Neural cell (in vitro differentiated cells): ENCODE measurements around the gene NUDT21. TPM values are rescaled to one million over a fixed set of nuclear protein-coding genes. Genes with fewer than 3 reads are reported as not detected.

Source experiments
- H2AFZ ChIP-seq: fragments of 200-600, 300-800 bp; sonication (generic), shearing (Covaris generic); 2 replicates; pipeline ENCODE4 v1.6.0; 2014; ENCODE audit warnings: low read depth, mild to moderate bottlenecking, antibody characterized with exemption, low read length, moderate library complexity
- H3F3A ChIP-seq: fragments of 200-600 bp; shearing (Covaris generic); 2 replicates; pipeline ENCODE4 v1.6.1; 2016; ENCODE audit warnings: mild to moderate bottlenecking, moderate library complexity, mixed read lengths, antibody characterized with exemption, low read length; ENCODE audit not compliant: insufficient read depth, poor library complexity, severe bottlenecking
- H3K27ac ChIP-seq: fragments of 200-600, 300-800 bp; sonication (generic), shearing (Covaris generic); 2 replicates; pipeline ENCODE4 v1.5.1; 2014; ENCODE audit warnings: mild to moderate bottlenecking, low read length, moderate library complexity
- H3K27me3 ChIP-seq: fragments of 300-800, 200-600 bp; sonication (generic), shearing (Covaris generic); 2 replicates; pipeline ENCODE4 v1.6.0; 2014; ENCODE audit warnings: mild to moderate bottlenecking, low read depth, low read length, moderate library complexity; ENCODE audit not compliant: insufficient read depth
- H3K36me3 ChIP-seq: fragments of 300-800, 200-600 bp; sonication (generic), shearing (Covaris generic); 2 replicates; pipeline ENCODE4 v1.5.1; 2014; ENCODE audit warnings: mild to moderate bottlenecking, antibody characterized with exemption, low read length, moderate library complexity; ENCODE audit not compliant: insufficient read depth
- H3K4me2 ChIP-seq: fragments of 300-800, 200-600 bp; sonication (generic), shearing (Covaris generic); 2 replicates; pipeline ENCODE4 v1.6.0; 2014; ENCODE audit warnings: mild to moderate bottlenecking, low read length
- H3K4me3 ChIP-seq: fragments of 300-800, 200-600 bp; sonication (generic), shearing (Covaris generic); 2 replicates; pipeline ENCODE4 v1.5.1; 2014; ENCODE audit warnings: mild to moderate bottlenecking, low read length, moderate library complexity
- H3K79me2 ChIP-seq: fragments of 200-600 bp; shearing (Covaris generic); replicated peaks from 2 replicates; pipeline ENCODE4 v1.6.0; 2014; ENCODE audit warnings: mild to moderate bottlenecking, low read length, moderate library complexity; ENCODE audit not compliant: insufficient read depth
- H3K9ac ChIP-seq: fragments of 300-800, 200-600 bp; sonication (generic), shearing (Covaris generic); 2 replicates; pipeline ENCODE4 v1.6.1; 2016; ENCODE audit warnings: mild to moderate bottlenecking, low read length, mixed read lengths
- H3K9me2 ChIP-seq: fragments of 200-600 bp; shearing (Covaris generic); 2 replicates; pipeline ENCODE4 v1.6.1; 2016; ENCODE audit warnings: mild to moderate bottlenecking, low read length, mixed read lengths; ENCODE audit not compliant: insufficient read depth
- H3K9me3 ChIP-seq: fragments of 200-600, 300-800 bp; sonication (generic), shearing (Covaris generic); 2 replicates; pipeline ENCODE4 v1.6.1; 2016; ENCODE audit warnings: mild to moderate bottlenecking, mixed run types, low read length, moderate library complexity, mixed read lengths
- H4K20me1 ChIP-seq: fragments of 200-600 bp; shearing (Covaris generic); 2 replicates; pipeline ENCODE4 v1.6.1; 2016; ENCODE audit warnings: mild to moderate bottlenecking, mixed run types; ENCODE audit not compliant: insufficient read depth
- EP300 ChIP-seq: fragments of 450-650 bp; conservative IDR thresholded peaks from 2 replicates; pipeline ENCODE4 v1.6.1; 2014; ENCODE audit warnings: antibody characterized with exemption, mild to moderate bottlenecking, moderate library complexity; ENCODE audit not compliant: poor library complexity, severe bottlenecking
- EZH2 ChIP-seq: fragments of 200-600, 300-800 bp; shearing (Covaris generic), sonication (generic); IDR thresholded peaks from 2 replicates; pipeline ENCODE4 v1.6.1; 2014; ENCODE audit warnings: antibody characterized with exemption, low read length, borderline replicate concordance, mild to moderate bottlenecking; ENCODE audit not compliant: insufficient read depth, poor library complexity, severe bottlenecking
- MXI1 ChIP-seq: fragments of 450-650 bp; conservative IDR thresholded peaks from 2 replicates; pipeline ENCODE4 v1.6.1; 2014; ENCODE audit warnings: antibody characterized with exemption, mild to moderate bottlenecking; ENCODE audit not compliant: poor library complexity, severe bottlenecking
- POLR2AphosphoS5 ChIP-seq: IDR thresholded peaks from 2 replicates; pipeline ENCODE4 v1.6.1; 2012
- RAD21 ChIP-seq: fragments of 450-650 bp; conservative IDR thresholded peaks from 2 replicates; pipeline ENCODE4 v1.6.1; 2014; ENCODE audit warnings: antibody characterized with exemption, mild to moderate bottlenecking, moderate library complexity
- SMC3 ChIP-seq: fragments of 450-650 bp; conservative IDR thresholded peaks from 2 replicates; pipeline ENCODE4 v1.6.1; 2014; ENCODE audit warnings: antibody characterized with exemption, mild to moderate bottlenecking, moderate library complexity; ENCODE audit not compliant: poor library complexity
- TAF1 ChIP-seq: IDR thresholded peaks from 2 replicates; pipeline ENCODE4 v1.6.1; 2012; ENCODE audit warnings: low read depth
- polyA plus RNA-seq: library from polyadenylated mRNA; depleted of rRNA; stranded (reverse); fragments of >200 nt; gene quantifications from 2 replicates; pipeline ENCODE4 v1.2.3, GENCODE V29; 2014
- TF ChIP-seq, protein P1 (sequence below): fragments of 450-650 bp; IDR thresholded peaks from 2 replicates; pipeline ENCODE4 v1.5.1; 2014; ENCODE audit warnings: antibody characterized with exemption, mild to moderate bottlenecking, moderate library complexity; ENCODE audit not compliant: poor library complexity, severe bottlenecking
- TF ChIP-seq, protein P2 (sequence below): IDR thresholded peaks from 2 replicates; pipeline ENCODE4 v1.6.1; 2012; ENCODE audit warnings: borderline replicate concordance

NUDT21 gene
- polyA plus RNA-seq, 1 donor from 2014 or later, result 192 TPM

DNA sequence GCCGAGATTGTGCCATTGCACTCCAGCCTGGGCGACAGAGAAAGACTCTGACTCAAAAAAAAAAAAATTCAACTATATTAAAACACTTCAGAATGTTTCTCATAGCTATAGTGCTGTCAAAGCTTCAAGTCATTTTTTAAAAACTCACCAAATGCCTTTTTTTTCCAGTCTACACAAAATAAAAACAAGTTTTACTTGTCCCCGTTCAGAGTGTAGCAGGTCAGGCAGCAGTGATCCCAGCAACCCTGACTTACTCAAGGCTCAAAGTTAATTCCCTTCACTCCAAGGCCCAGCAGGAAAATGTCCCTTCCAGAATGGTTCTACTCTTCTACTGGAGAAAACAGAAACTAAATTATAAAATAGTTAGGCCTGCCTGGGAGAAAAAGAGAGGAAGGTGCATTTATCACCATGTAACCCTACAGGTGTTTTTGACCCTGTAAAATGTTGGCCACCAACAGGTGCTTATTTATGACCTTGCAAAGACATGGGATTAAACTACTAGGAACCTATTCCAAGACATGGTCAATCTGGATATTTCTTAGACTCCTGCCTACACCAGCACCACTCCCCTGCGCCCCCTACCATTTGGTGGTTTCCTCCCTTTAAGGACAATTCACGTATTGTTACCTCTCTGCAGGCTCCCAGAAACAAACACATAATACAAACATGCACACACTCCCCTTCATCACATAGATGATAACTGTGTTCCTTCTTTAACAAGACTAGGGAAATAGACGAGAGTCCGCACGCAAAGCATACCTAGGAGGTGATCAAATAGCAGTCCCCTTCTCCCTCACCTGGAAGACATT lies 31.2 kb downstream of the NUDT21 start:
- no peaks in the 10 kb centered on the region for H3K27me3 ChIP-seq
- H3K4me3 ChIP-seq, result no peak overlapping the region
- H3K9ac ChIP-seq, result no peak overlapping the region
- H3K36me3 ChIP-seq, result no peaks in the 10 kb centered on the region
- H2AFZ ChIP-seq, result no peak overlapping the region
- TF ChIP-seq SMC3, result no peak
- TF ChIP-seq EZH2, result no peak
- no peak for TF ChIP-seq POLR2AphosphoS5
- no peak for TF ChIP-seq MXI1
- TF ChIP-seq, protein P1, sequence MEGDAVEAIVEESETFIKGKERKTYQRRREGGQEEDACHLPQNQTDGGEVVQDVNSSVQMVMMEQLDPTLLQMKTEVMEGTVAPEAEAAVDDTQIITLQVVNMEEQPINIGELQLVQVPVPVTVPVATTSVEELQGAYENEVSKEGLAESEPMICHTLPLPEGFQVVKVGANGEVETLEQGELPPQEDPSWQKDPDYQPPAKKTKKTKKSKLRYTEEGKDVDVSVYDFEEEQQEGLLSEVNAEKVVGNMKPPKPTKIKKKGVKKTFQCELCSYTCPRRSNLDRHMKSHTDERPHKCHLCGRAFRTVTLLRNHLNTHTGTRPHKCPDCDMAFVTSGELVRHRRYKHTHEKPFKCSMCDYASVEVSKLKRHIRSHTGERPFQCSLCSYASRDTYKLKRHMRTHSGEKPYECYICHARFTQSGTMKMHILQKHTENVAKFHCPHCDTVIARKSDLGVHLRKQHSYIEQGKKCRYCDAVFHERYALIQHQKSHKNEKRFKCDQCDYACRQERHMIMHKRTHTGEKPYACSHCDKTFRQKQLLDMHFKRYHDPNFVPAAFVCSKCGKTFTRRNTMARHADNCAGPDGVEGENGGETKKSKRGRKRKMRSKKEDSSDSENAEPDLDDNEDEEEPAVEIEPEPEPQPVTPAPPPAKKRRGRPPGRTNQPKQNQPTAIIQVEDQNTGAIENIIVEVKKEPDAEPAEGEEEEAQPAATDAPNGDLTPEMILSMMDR, result no peak
- TF ChIP-seq TAF1, result no peak
- no peak for TF ChIP-seq EP300
- no peak for TF ChIP-seq RAD21
- TF ChIP-seq, protein P2, sequence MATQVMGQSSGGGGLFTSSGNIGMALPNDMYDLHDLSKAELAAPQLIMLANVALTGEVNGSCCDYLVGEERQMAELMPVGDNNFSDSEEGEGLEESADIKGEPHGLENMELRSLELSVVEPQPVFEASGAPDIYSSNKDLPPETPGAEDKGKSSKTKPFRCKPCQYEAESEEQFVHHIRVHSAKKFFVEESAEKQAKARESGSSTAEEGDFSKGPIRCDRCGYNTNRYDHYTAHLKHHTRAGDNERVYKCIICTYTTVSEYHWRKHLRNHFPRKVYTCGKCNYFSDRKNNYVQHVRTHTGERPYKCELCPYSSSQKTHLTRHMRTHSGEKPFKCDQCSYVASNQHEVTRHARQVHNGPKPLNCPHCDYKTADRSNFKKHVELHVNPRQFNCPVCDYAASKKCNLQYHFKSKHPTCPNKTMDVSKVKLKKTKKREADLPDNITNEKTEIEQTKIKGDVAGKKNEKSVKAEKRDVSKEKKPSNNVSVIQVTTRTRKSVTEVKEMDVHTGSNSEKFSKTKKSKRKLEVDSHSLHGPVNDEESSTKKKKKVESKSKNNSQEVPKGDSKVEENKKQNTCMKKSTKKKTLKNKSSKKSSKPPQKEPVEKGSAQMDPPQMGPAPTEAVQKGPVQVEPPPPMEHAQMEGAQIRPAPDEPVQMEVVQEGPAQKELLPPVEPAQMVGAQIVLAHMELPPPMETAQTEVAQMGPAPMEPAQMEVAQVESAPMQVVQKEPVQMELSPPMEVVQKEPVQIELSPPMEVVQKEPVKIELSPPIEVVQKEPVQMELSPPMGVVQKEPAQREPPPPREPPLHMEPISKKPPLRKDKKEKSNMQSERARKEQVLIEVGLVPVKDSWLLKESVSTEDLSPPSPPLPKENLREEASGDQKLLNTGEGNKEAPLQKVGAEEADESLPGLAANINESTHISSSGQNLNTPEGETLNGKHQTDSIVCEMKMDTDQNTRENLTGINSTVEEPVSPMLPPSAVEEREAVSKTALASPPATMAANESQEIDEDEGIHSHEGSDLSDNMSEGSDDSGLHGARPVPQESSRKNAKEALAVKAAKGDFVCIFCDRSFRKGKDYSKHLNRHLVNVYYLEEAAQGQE, result no peak
- peaks cover 5% of the 10 kb centered on the region for H4K20me1 ChIP-seq
- no peaks in the 10 kb centered on the region for H3F3A ChIP-seq
- no peaks in the 10 kb centered on the region for H3K9me3 ChIP-seq
- H3K4me2 ChIP-seq, result no peak overlapping the region
- peaks cover 56% of the 10 kb centered on the region for H3K79me2 ChIP-seq
- no peak overlapping the region for H3K27ac ChIP-seq
- H3K9me2 ChIP-seq, result no peaks in the 10 kb centered on the region

DNA sequence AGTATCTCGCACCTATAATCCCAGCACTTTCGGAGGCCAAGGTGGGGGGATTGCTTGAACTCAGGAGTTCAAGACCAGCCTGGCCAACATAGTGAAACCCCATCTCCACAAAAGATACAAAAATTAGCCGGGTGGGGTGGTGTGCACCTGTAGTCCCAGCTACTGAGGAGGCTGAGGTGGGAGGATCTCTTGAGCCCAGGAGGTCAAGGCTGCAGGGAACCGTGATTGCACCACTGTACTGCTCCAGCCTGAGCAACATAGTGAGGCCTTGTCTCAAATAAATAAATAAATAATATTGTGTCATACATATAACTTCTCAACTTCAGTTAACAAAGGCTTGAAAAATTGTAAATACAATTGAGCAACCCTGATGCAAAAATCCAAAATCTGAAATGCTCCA lies 34.0 kb downstream of the NUDT21 start:
- H4K20me1 ChIP-seq, result no peaks in the 10 kb centered on the region

More for the DNA sequence above, 34.0 kb downstream of the NUDT21 start:
- Histone ChIP-seq H3K4me2 (no peak overlapping the region), H3K4me3 (no peak overlapping the region), H3K9me3 (no peaks in the 10 kb centered on the region), H3K27me3 (no peaks in the 10 kb centered on the region), H3F3A (no peaks in the 10 kb centered on the region), H3K27ac (no peak overlapping the region), H3K9me2 (no peaks in the 10 kb centered on the region), H3K9ac (no peak overlapping the region), H3K79me2 (peaks cover 45% of the 10 kb centered on the region), H2AFZ (no peak overlapping the region), H3K36me3 (peaks cover under 1% of the 10 kb centered on the region)
- TF ChIP-seq, protein P1, result no peak
- TF ChIP-seq SMC3 (no peak), TAF1 (no peak), POLR2AphosphoS5 (no peak), EP300 (no peak), RAD21 (no peak), MXI1 (no peak), EZH2 (no peak)
- TF ChIP-seq, protein P2, result no peak
